Glomerular visceral epithelial cell (primary cell): ENCODE data around the gene TSPAN12.
"Not testable (repeated sequence)": the region's sequence is repeated elsewhere in the genome, so short reads cannot be mapped to it uniquely, and the experiment has no call there.

Source experiments
- DNase-seq: peaks from one replicate; pipeline ENCODE4 v3.0.0-alpha.2; 2016; ENCODE audit errors: extremely low spot score

TSPAN12 gene

GRCh38 chr7:120805636-120806388 lies 52.1 kb downstream of the TSPAN12 start:
- DNase-seq: peak; percentile 74

GRCh38 chr7:120802751-120803150 lies 55.2 kb downstream of the TSPAN12 start:
- DNase-seq: no peak

GRCh38 chr7:120799813-120800475 lies 58.0 kb downstream of the TSPAN12 start:
- DNase-seq: no peak

- no peak for DNase-seq
These were observed 58.8 kb downstream of the TSPAN12 start for GRCh38 chr7:120799147-120799546.

- no peak for DNase-seq
These were observed 60.8 kb downstream of the TSPAN12 start for GRCh38 chr7:120797026-120797645.

GRCh38 chr7:120794106-120794729 lies 63.7 kb downstream of the TSPAN12 start:
- no peak for DNase-seq

- no peak for DNase-seq
These were observed 64.6 kb downstream of the TSPAN12 start for GRCh38 chr7:120793213-120793936.

GRCh38 chr7:120792861-120793130 lies 65.1 kb downstream of the TSPAN12 start:
- no peak for DNase-seq

- DNase-seq: peak; percentile 59
These were observed 65.7 kb downstream of the TSPAN12 start for GRCh38 chr7:120792091-120792860.

GRCh38 chr7:120785095-120785494 lies 72.8 kb downstream of the TSPAN12 start:
- DNase-seq: no peak

GRCh38 chr7:120783721-120784120 lies 74.2 kb downstream of the TSPAN12 start:
- no peak for DNase-seq

- DNase-seq: no peak
These were observed 74.7 kb downstream of the TSPAN12 start for GRCh38 chr7:120783273-120783672.

GRCh38 chr7:120781924-120782323 lies 76.0 kb downstream of the TSPAN12 start:
- DNase-seq: not testable (repeated sequence)

- DNase-seq: no peak
These were observed 77.0 kb downstream of the TSPAN12 start for GRCh38 chr7:120780938-120781337.

GRCh38 chr7:120780451-120780850 lies 77.5 kb downstream of the TSPAN12 start:
- DNase-seq: not testable (repeated sequence)

GRCh38 chr7:120779078-120779477 lies 78.9 kb downstream of the TSPAN12 start:
- DNase-seq: not testable (repeated sequence)

- DNase-seq: no peak
These were observed 82.2 kb downstream of the TSPAN12 start for GRCh38 chr7:120775755-120776154.

- DNase-seq: no peak
These were observed 83.5 kb downstream of the TSPAN12 start for GRCh38 chr7:120774481-120774880.

GRCh38 chr7:120770206-120770605 lies 87.7 kb downstream of the TSPAN12 start:
- no peak for DNase-seq

- no peak for DNase-seq
These were observed 97.1 kb downstream of the TSPAN12 start for GRCh38 chr7:120760851-120761250.

GRCh38 chr7:120760050-120760449 lies 97.9 kb downstream of the TSPAN12 start:
- no peak for DNase-seq
